GM12875 (cell line): Measurements from ENCODE around the gene UBR1.
"Not testable (repeated sequence)": the region's sequence is repeated elsewhere in the genome, so short reads cannot be mapped to it uniquely, and the experiment has no call there.

ENCODE experiments used
- H3K4me3 ChIP-seq: one replicate; pipeline ENCODE4 v1.5.1; 2011; ENCODE audit warnings: low read depth, low read length, control low read depth
- TF ChIP-seq, protein P1 (sequence below): IDR thresholded peaks from 2 replicates; pipeline ENCODE4 v1.5.1; 2011; ENCODE audit warnings: low read depth, mild to moderate bottlenecking, control low read depth, inconsistent platforms, low read length, moderate library complexity, borderline replicate concordance; ENCODE audit not compliant: insufficient read depth

Gene UBR1

DNA sequence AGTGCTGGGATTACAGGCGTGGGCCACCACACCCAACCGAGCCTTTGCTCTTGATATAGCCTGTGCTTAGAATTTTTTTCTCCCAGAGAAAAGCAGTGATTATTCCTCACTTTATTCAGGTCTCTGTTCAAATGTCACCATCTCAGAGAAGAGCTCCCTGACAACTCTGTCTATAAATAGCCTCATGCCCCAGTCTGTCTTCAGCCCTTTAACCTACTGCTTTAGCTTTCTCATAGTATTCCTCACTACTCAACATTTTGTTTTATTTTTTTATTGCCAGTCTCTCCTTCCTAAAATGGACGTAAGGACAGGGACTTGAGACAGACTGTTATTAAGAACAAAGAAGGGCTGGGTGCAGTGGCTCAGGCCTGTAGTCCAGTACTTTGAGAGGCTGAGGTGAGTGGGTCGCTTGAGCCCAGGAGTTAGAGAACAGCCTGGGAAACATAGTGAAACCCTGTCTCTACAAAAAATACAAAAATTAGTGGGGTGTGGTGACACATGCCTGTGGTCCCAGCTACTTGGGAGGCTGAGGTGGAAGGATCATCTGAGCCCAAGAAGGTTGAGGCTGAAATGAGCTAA, 106.5 kb downstream of the UBR1 start:
- TF ChIP-seq, protein P1, sequence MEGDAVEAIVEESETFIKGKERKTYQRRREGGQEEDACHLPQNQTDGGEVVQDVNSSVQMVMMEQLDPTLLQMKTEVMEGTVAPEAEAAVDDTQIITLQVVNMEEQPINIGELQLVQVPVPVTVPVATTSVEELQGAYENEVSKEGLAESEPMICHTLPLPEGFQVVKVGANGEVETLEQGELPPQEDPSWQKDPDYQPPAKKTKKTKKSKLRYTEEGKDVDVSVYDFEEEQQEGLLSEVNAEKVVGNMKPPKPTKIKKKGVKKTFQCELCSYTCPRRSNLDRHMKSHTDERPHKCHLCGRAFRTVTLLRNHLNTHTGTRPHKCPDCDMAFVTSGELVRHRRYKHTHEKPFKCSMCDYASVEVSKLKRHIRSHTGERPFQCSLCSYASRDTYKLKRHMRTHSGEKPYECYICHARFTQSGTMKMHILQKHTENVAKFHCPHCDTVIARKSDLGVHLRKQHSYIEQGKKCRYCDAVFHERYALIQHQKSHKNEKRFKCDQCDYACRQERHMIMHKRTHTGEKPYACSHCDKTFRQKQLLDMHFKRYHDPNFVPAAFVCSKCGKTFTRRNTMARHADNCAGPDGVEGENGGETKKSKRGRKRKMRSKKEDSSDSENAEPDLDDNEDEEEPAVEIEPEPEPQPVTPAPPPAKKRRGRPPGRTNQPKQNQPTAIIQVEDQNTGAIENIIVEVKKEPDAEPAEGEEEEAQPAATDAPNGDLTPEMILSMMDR, result no peak
- no peak overlapping the region for H3K4me3 ChIP-seq

DNA sequence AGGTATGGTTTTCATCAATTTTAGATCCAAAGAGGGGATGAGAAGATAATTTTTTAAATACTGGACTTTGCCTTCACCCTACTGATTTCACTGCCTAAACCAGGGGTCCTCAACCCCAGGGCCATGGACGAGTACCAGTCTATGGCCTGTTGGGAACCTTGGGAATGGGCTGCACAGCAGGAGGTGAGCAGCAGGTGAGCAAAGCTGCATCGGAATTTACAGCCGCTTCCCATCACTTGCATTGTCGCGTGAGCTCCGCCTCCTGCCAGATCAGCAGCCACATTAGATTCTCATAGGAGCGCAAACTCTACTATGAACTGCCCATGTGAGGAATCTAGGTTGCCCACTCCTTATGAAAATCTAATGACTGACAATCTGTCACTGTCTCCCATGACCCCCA, 109.0 kb downstream of the UBR1 start:
- no peak overlapping the region for H3K4me3 ChIP-seq
- TF ChIP-seq, protein P1, result no peak

DNA sequence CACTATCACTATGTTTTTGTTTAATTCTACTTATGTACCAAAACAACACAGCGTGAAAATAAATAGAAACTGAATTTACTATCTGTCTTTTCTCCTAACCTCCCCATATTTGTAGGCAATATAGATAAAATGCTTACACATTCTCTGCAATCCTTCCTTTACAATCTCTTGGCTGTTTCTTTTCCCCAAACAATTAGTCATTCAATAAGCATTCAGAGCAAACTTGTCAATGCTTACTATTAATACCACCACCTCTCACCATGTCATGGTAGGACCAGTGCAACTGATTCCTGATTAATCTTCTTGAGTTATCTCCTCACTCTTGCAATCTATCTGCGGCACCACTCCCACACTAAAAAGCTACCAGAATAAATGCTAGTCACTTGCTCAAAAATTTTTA, 111.3 kb downstream of the UBR1 start:
- no peak overlapping the region for H3K4me3 ChIP-seq
- TF ChIP-seq, protein P1, result no peak

- TF ChIP-seq, protein P1, result no peak
- no peak overlapping the region for H3K4me3 ChIP-seq
These were observed 113.2 kb downstream of the UBR1 start for GRCh38 chr15:42992626-42993025.

DNA sequence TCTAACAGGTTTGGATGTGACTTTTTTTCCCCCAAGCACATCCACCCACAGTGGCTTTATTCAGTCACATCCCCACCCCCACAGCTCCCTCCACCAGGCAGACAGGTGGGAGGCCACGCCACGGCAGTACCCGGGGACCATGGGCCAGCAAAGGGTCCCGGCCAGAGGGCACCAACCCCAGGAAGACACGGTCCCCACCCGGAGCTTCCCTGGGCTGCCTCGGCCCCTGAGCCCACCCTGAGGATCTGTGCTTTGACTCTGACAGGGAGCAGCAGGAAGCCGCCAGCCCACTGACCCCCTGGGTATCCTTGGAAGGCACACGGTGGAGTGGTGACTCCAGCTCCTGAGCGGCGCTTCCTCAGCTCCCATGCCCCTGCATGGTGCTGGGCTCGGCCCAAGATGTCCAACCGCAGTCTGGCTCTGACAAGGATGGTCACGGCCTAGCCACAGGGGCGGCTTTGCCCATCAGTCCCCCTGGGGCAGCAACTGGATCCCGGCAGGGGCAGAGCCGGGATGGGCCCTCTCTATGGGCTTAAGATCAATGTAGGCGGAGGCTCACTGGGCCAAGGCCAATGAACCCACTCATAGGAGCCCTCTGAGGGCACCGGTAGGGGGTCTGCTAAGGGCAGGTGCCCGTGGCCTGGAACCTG, 119.0 kb downstream of the UBR1 start:
- H3K4me3 ChIP-seq, result no peak overlapping the region
- TF ChIP-seq, protein P1, result no peak

GRCh38 chr15:42984493-42985034, 121.3 kb downstream of the UBR1 start:
- no peak overlapping the region for H3K4me3 ChIP-seq
- TF ChIP-seq, protein P1, result no peak

GRCh38 chr15:42979113-42979512, 126.7 kb downstream of the UBR1 start:
- not testable (repeated sequence) for H3K4me3 ChIP-seq
